K562 (cell line): ENCODE data around the gene DNAH8. TPM values are rescaled to one million over a fixed set of nuclear protein-coding genes. Genes with fewer than 3 reads are reported as not detected.

Experiments
- FOXK1 ChIP-seq: sonication (generic); formaldehyde crosslinking; IDR thresholded peaks from 2 replicates; pipeline ENCODE4 v1.8.0; 2022; ENCODE audit warnings: missing genetic modification reagents, mild to moderate bottlenecking, borderline replicate concordance
- HDAC3 ChIP-seq: fragments of 450-650 bp; IDR thresholded peaks from 2 replicates; pipeline ENCODE4 v1.6.1; 2018; ENCODE audit warnings: borderline replicate concordance, mild to moderate bottlenecking, moderate library complexity; ENCODE audit not compliant: partially characterized antibody
- KLF16 ChIP-seq: IDR thresholded peaks from 2 replicates; pipeline ENCODE4 v1.6.1; 2016; ENCODE audit warnings: antibody characterized with exemption
- LCOR ChIP-seq: sonication (generic); formaldehyde crosslinking; IDR thresholded peaks from 2 replicates; pipeline ENCODE4 v1.8.0; 2022; ENCODE audit warnings: mild to moderate bottlenecking, missing genetic modification reagents
- MGA ChIP-seq: fragments of 450-650 bp; IDR thresholded peaks from 2 replicates; pipeline ENCODE4 v1.6.1; 2016; ENCODE audit warnings: mild to moderate bottlenecking, moderate library complexity
- NELFE ChIP-seq: IDR thresholded peaks from 2 replicates; pipeline ENCODE4 v1.6.1; 2011; ENCODE audit warnings: mild to moderate bottlenecking; ENCODE audit not compliant: insufficient read depth, insufficient read length
- NONO ChIP-seq, 2 experiments: fragments of 200-400 bp in 1 of 2; fragments of 450-650 bp in 1 of 2; formaldehyde crosslinking in 1 of 2; IDR thresholded peaks; 2 replicates each; pipeline ENCODE4 v1.6.1; 2017; ENCODE audit warnings: low read depth in 2 of 2, mild to moderate bottlenecking in 2 of 2, moderate library complexity in 2 of 2, low read length in 1 of 2
- PRDM10 ChIP-seq: fragments of 450-650 bp; IDR thresholded peaks from 2 replicates; pipeline ENCODE4 v1.6.1; 2018; ENCODE audit not compliant: partially characterized antibody
- SMARCE1 ChIP-seq: fragments of 450-650 bp; IDR thresholded peaks from 2 replicates; pipeline ENCODE4 v1.7.1; 2016; ENCODE audit warnings: mild to moderate bottlenecking
- TRIM24 ChIP-seq, 2 experiments: fragments of 450-650 bp; IDR thresholded peaks; 2 replicates each; pipeline ENCODE4 v1.6.1; 2016
- ZNF124 ChIP-seq: sonication (generic); formaldehyde crosslinking; IDR thresholded peaks from 2 replicates; pipeline ENCODE4 v1.8.1; 2022; ENCODE audit warnings: missing genetic modification reagents
- polyA plus RNA-seq, 8 experiments: library from polyadenylated mRNA; depleted of rRNA in 4 of 8; stranded (reverse) in 5 of 8; unstranded in 3 of 8; fragments of >200 nt; fragmentation: Nextera tagmentation in 2 of 8; fragmentation: Illumina TruSeq in 1 of 8; extraction: Ambion mirVana in 2 of 8; extraction: Trizol in 1 of 8; gene quantifications; 2 replicates each; pipeline versions ENCODE4 v1.2.1 to v1.2.3, GENCODE V29; 2011 to 2014; ENCODE audit warnings: inconsistent platforms in 1 of 8, missing spikeins in 1 of 8
- total RNA-seq, 7 experiments: library from RNA; depleted of rRNA in 6 of 7; stranded (reverse); fragments of >200 nt in 6 of 7; fragmentation: Illumina TruSeq in 2 of 7; extraction: Trizol in 2 of 7; gene quantifications; 2 replicates each; pipeline versions ENCODE4 v1.2.1 to v1.2.3, GENCODE V29; 2011 to 2021; ENCODE audit warnings: low replicate concordance in 1 of 7
- TF ChIP-seq, protein P1 (sequence below): sonication (generic); formaldehyde crosslinking; IDR thresholded peaks from 2 replicates; pipeline ENCODE4 v1.8.0; 2022; ENCODE audit warnings: missing genetic modification reagents, mild to moderate bottlenecking, borderline replicate concordance

Gene DNAH8
- total and polyA plus RNA-seq, 9 of the 15 experiments (the other 6 are each of a cell fraction or from before 2014, with no cell fraction given): 1.2 to 4.2 (median 2.9) TPM

GRCh38 chr6:38725414-38726183 lies 10.5 kb downstream of the DNAH8 start (continued):
- TF ChIP-seq PRDM10 (no peak), LCOR (CRISPR knock-in tag) (no peak), HDAC3 (no peak), MGA (no peak), NONO (IDR thresholded peaks at IDR 0.05; ENCODE audit: low read depth in 2 of 2, low read length in 1 of 2) (no peak), TRIM24 (IDR thresholded peaks at IDR 0.05) (no peak), SMARCE1 (no peak), KLF16 (no peak), FOXK1 (CRISPR knock-in tag) (no peak), NELFE (no peak), ZNF124 (CRISPR knock-in tag) (no peak)
- TF ChIP-seq, protein P1, sequence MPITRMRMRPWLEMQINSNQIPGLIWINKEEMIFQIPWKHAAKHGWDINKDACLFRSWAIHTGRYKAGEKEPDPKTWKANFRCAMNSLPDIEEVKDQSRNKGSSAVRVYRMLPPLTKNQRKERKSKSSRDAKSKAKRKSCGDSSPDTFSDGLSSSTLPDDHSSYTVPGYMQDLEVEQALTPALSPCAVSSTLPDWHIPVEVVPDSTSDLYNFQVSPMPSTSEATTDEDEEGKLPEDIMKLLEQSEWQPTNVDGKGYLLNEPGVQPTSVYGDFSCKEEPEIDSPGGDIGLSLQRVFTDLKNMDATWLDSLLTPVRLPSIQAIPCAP (CRISPR knock-in tag): no peak
